ENCODE measurements around the gene TPGS1. TPM values are rescaled to one million over a fixed set of nuclear protein-coding genes. Genes with fewer than 3 reads are reported as not detected.

Gene TPGS1
- total and polyA plus RNA-seq, 10 donors, result 9.8 to 24.4 (median 19.5) TPM

DNA sequence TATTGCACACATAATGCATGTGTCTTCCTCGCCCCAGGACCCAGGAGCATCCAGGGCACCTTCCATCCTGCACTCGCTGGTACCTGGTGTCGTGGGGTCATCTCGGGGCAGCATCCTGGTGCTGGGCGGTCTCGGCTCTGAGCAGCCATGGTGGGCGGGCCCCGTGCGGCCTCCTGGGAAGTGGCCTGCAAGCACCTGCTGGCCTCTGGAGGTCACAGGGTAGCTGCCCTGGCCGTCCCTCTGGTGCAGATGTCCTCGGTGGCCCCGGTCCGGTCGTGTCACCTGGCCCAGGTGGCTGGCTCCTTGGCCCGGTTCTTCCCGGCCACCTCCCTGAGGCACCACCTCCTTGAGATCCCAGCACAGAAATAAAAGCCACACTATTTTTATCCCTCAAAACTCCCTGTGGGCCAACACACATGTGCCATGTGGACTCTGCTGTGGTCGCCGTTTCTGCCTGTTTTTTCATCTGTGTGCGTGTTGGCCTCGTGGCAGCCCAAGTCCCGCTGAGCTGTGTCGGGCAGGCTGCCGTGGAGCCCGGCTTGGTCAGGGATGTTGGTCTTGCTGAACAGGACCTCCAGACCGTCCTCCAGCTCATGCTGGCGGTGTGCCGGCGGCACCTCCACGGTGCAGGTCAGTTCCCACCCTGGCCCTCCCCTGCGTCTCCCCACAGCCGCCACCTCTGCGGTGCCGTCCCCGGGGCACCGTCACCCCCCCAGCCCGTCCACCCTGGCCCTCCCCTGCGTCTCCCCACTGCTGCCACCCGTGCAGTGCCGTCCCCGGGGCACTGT is 31.5 kb downstream of the TPGS1 start:
- no peak overlapping the region for H3K4me3 ChIP-seq
- H3K27ac ChIP-seq, result no peak overlapping the region
- peaks cover 0 to 83% (median 58%) of the 10 kb centered on the region in 6 donors for H3K36me3 ChIP-seq
- 88 to 94% (median 91%) methylated on average over 39 to 40 of the region's 40 CpGs for WGBS, 5 donors
- peaks cover 3 to 52% (median 26%) of the 10 kb centered on the region in 6 donors for H3K4me1 ChIP-seq
- H3K9me3 ChIP-seq, result no peaks in the 10 kb centered on the region
- no peak for TF ChIP-seq POLR2A (IDR thresholded peaks at IDR 0.05)
- no peak for TF ChIP-seq POLR2AphosphoS5 (IDR thresholded peaks at IDR 0.05)
- TF ChIP-seq, protein P1, sequence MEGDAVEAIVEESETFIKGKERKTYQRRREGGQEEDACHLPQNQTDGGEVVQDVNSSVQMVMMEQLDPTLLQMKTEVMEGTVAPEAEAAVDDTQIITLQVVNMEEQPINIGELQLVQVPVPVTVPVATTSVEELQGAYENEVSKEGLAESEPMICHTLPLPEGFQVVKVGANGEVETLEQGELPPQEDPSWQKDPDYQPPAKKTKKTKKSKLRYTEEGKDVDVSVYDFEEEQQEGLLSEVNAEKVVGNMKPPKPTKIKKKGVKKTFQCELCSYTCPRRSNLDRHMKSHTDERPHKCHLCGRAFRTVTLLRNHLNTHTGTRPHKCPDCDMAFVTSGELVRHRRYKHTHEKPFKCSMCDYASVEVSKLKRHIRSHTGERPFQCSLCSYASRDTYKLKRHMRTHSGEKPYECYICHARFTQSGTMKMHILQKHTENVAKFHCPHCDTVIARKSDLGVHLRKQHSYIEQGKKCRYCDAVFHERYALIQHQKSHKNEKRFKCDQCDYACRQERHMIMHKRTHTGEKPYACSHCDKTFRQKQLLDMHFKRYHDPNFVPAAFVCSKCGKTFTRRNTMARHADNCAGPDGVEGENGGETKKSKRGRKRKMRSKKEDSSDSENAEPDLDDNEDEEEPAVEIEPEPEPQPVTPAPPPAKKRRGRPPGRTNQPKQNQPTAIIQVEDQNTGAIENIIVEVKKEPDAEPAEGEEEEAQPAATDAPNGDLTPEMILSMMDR (IDR thresholded peaks at IDR 0.05 in 8 of 11, conservative IDR thresholded peaks at IDR 0.05 in 3 of 11), result no peak
- no peak for DNase-seq
- intact Hi-C loops (cut with DNase I; ENCODE audit: low total_unique reads), result no loop called here
- H3K27me3 ChIP-seq (replicated peaks in 1 of 7), result no peaks in the 10 kb centered on the region

GRCh38 chr19:539429-540030 is 32.2 kb downstream of the TPGS1 start:
- intact Hi-C loops (cut with DNase I; ENCODE audit: low total_unique reads), result no loop called here
- Histone ChIP-seq H3K36me3 (peaks cover 0 to 80% (median 58%) of the 10 kb centered on the region in 6 donors), H3K4me1 (peaks cover 0 to 55% (median 25%) of the 10 kb centered on the region in 6 donors), H3K9me3 (no peaks in the 10 kb centered on the region), H3K4me3 (no peak overlapping the region), H3K27ac (no peak overlapping the region), H3K27me3 (replicated peaks in 1 of 7) (no peaks in the 10 kb centered on the region)
- 91 to 95% (median 93%) methylated on average over 16 to 30 of the region's 30 CpGs for WGBS, 5 donors
- no peak for TF ChIP-seq POLR2A (IDR thresholded peaks at IDR 0.05)
- TF ChIP-seq POLR2AphosphoS5 (IDR thresholded peaks at IDR 0.05), result peak in 1 of 3 donors; percentile 19
- TF ChIP-seq, protein P1 (IDR thresholded peaks at IDR 0.05 in 8 of 11, conservative IDR thresholded peaks at IDR 0.05 in 3 of 11), result no peak
- DNase-seq, result no peak

DNA sequence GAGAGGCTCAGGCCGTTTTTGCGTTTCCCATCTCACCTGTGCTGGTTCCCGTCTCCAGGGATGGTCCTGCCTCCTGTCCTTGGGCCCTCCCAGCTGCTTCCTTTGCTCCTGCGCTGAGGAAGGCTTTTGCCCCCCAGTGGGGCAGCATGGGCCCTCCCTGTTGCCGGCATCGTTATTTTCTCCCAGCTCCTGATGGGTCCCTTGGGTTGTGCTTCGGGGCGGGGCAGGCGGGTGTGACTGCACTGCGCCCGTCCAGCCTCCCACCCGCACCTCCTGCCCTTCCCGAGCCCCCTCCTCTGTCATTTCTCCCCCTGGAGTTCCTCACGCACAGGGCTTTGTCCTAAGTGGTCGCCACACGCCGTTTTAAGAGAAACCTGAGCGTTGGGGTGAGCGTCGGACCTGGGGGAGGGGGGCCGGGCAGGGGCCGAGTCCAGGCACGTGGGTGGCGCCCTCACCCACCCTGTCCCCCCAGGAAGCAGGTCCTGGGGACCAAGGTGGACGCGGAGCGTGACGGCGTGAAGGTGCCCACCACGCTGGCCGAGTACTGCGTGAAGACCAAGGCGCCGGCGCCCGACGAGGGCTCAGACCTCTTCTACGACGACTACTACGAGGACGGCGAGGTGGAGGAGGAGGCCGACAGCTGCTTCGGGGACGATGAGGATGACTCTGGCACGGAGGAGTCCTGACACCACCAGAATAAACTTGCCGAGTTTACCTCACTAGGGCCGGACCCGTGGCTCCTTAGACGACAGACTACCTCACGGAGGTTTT is 33.8 kb downstream of the TPGS1 start:
- peaks cover 0 to 6% (median 0%) of the 10 kb centered on the region in 7 donors for H3K27me3 ChIP-seq (replicated peaks in 1 of 7)
- no peak overlapping the region for H3K4me3 ChIP-seq
- no peak overlapping the region for H3K27ac ChIP-seq
- H3K4me1 ChIP-seq, result peaks cover 0 to 42% (median 18%) of the 10 kb centered on the region in 6 donors
- 89 to 94% (median 93%) methylated on average over 51 of the region's 51 CpGs for WGBS, 5 donors
- peak in 1 of 3 donors; percentile 23 for TF ChIP-seq POLR2AphosphoS5 (IDR thresholded peaks at IDR 0.05)
- TF ChIP-seq, protein P1 (IDR thresholded peaks at IDR 0.05 in 8 of 11, conservative IDR thresholded peaks at IDR 0.05 in 3 of 11), result no peak
- DNase-seq, result no peak
- H3K36me3 ChIP-seq, result peaks cover 0 to 67% (median 50%) of the 10 kb centered on the region in 6 donors
- H3K9me3 ChIP-seq, result no peaks in the 10 kb centered on the region
- intact Hi-C loops (cut with DNase I; ENCODE audit: low total_unique reads), result no loop called here
